ENCODE measurements around the gene NDC1.

DNA sequence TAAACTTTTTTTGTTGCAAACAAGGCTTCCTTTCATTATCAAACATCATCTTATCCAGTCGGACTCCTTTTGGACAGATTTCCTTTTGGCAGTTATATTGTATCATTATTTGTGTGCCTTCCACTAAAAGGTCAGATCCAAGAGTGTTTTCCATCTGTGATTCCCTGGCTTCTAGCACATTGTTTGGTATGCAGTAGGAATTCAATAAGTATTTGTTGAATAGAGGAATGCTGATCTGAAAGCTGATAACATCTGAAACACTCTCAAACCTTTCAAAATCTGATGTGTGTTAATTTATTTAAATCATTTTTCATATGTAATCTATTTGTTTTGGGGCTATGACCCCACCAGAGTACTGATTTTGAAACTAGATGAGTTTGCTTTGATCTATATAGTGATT is 39.0 kb downstream of the NDC1 start:
- TF ChIP-seq TAF1 (IDR thresholded peaks at IDR 0.05; ENCODE audit: borderline replicate concordance, low read depth, low read length): no peak
- no peak for TF ChIP-seq POLR2A (IDR thresholded peaks at IDR 0.05; ENCODE audit: low read depth, low read length)
- no peak for TF ChIP-seq POLR2AphosphoS5 (IDR thresholded peaks at IDR 0.05; ENCODE audit: low read depth, low read length)
